ENCODE results near the gene ELFN1.

DNA sequence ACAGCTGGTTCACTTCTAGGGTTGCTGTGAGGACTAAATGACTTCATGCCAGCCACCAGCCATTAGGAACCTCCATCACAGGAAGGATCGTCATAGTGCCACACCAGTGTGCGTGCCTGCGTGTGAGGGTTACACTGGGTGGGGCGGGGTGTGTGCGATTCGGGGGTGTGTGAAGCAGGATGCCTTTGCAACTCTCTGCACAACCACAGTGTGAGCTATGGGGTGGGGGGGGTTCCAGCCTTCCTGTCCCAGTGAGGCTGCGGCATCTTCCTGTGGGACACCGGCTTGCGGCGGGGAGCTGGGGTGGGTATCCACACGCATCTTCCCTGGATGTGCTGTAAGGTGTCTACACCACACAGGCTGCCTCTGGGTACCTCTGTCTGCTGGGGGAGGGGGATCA, 6.9 kb upstream of the ELFN1 start:
- TF ChIP-seq, protein P1, sequence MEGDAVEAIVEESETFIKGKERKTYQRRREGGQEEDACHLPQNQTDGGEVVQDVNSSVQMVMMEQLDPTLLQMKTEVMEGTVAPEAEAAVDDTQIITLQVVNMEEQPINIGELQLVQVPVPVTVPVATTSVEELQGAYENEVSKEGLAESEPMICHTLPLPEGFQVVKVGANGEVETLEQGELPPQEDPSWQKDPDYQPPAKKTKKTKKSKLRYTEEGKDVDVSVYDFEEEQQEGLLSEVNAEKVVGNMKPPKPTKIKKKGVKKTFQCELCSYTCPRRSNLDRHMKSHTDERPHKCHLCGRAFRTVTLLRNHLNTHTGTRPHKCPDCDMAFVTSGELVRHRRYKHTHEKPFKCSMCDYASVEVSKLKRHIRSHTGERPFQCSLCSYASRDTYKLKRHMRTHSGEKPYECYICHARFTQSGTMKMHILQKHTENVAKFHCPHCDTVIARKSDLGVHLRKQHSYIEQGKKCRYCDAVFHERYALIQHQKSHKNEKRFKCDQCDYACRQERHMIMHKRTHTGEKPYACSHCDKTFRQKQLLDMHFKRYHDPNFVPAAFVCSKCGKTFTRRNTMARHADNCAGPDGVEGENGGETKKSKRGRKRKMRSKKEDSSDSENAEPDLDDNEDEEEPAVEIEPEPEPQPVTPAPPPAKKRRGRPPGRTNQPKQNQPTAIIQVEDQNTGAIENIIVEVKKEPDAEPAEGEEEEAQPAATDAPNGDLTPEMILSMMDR (conservative IDR thresholded peaks at IDR 0.05; ENCODE audit: low read depth, low read length), result no peak
- TF ChIP-seq EZH2 (IDR thresholded peaks at IDR 0.05; ENCODE audit: low read length, unreplicated experiment), result no peak
